Measurements from ENCODE around the gene BCAR3.

DNA sequence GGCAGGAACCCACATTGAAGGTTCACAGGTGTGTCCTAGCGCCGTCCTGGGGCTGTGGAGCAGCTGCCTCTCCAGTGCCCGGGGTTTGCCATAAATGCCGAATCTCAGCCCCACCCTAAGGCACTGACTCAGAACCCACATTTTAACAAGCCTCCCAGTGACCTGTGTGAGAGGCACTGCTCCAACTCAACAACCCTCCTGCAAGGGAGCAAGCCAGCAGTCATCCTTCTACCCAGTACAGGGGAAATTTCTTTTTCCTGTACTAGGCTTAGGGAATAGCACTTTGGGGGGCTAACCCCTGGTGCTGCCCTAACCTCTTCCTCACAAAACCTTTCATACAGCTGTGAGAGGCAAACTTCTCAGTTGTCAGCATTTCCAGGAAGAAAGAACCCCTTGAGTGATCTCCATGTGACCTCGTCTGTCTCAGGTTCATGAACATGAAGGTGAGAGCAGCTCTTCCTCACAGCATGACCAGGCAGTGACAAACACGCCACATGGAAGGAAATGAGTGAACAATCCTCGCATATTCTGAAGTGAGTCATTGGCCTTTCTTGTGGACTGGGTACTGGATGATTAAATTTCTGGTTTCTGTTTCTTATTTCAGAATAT, 11.4 kb upstream of the BCAR3 start:
- TF ChIP-seq POLR2AphosphoS5 (IDR thresholded peaks at IDR 0.05) = no peak
- no peak for TF ChIP-seq POLR2A (IDR thresholded peaks at IDR 0.05)
- no peak for TF ChIP-seq EP300 (IDR thresholded peaks at IDR 0.05)
